ENCODE results near the gene LRRC19. TPM values are rescaled to one million over a fixed set of nuclear protein-coding genes. Genes with fewer than 3 reads are reported as not detected.

LRRC19 gene
- total RNA-seq, 4 donors from 2014 or later, result 6.6 to 102 (median 54.4) TPM

DNA sequence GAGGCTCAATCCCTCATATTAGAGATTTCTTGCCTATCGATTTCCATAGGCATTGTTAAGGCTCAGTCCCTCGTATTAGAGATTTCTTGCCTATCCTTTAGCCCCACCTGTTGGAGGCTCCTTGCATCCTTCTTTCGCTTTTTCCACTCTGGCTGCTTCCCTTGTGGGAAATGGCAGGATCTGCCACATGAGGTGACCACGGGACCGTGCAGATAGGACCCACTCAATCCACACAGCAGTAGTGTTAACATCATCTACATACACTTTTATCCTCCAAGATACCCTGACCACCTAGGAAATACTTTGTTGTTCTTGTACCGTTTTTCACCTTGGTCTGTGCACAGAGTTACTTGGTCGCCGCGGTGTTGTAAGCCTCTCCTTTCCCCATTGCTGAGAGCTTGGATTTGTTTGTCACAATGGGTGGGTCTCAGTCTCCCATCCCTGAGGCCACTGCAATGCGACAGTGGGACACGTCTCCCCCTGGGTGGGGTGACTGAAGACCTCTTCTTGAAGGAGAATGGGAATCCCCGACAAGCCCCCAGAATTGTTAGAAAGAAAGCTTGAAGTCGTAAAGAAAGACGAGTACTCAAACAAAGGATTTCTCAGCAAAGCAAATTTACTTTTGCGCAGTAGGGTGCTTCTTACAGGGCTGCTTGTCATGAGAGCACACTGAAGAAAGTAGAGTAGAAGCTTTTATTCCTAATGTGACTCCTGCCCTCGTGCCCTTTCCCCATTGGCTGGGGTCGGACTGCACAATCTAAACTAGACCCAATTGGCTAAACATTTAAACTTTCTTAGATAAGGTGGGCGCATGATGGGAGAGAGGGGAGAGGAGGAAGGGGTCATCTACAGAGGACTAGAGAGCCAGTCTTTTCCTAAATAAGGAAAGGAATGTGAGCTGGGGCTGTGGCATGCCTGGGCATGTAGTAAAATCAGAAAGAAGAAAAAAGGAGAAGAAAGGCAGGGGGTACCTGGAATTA is 29.5 kb downstream of the LRRC19 start:
- no peaks in the 10 kb centered on the region for H3K4me1 ChIP-seq
- H3K36me3 ChIP-seq, result peaks cover 0 to 4% (median 0%) of the 10 kb centered on the region in 3 donors
- no peaks in the 10 kb centered on the region for H3K27me3 ChIP-seq
- no peak overlapping the region for H3K27ac ChIP-seq
- H3K4me3 ChIP-seq, result no peak overlapping the region
- DNase-seq, result peak in 1 of 3 donors; percentile 60
- no peaks in the 10 kb centered on the region for H3K9me3 ChIP-seq
- TF ChIP-seq, protein P1, sequence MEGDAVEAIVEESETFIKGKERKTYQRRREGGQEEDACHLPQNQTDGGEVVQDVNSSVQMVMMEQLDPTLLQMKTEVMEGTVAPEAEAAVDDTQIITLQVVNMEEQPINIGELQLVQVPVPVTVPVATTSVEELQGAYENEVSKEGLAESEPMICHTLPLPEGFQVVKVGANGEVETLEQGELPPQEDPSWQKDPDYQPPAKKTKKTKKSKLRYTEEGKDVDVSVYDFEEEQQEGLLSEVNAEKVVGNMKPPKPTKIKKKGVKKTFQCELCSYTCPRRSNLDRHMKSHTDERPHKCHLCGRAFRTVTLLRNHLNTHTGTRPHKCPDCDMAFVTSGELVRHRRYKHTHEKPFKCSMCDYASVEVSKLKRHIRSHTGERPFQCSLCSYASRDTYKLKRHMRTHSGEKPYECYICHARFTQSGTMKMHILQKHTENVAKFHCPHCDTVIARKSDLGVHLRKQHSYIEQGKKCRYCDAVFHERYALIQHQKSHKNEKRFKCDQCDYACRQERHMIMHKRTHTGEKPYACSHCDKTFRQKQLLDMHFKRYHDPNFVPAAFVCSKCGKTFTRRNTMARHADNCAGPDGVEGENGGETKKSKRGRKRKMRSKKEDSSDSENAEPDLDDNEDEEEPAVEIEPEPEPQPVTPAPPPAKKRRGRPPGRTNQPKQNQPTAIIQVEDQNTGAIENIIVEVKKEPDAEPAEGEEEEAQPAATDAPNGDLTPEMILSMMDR (IDR thresholded peaks at IDR 0.05), result peak in 4 of 6 experiments; percentile 46 to 72 (median 68)
- no peak for TF ChIP-seq POLR2A (IDR thresholded peaks at IDR 0.05)

DNA sequence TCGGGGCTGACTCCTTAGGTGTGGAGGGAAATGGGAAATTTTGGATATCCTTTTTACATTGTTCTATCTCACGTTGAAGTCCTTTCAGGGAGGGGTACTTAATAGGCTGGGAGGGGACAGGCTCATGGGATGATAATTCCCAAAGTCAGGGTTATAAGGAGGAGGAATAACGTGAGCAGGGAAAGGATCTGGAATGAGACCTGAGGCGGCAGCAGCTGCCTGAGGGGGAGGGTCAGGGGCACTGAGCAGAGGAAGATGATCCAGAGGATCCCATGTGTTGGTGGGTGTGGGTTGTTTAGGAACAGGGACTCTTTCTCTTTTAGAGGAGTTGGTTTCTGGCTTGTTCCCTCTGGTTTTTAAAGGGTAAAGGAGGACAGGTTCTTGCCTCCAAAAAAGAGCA is 30.5 kb downstream of the LRRC19 start:
- H3K9me3 ChIP-seq, result no peaks in the 10 kb centered on the region
- TF ChIP-seq, protein P1 (IDR thresholded peaks at IDR 0.05), result no peak
- no peak for TF ChIP-seq POLR2A (IDR thresholded peaks at IDR 0.05)
- H3K4me1 ChIP-seq, result no peaks in the 10 kb centered on the region
- no peaks in the 10 kb centered on the region for H3K36me3 ChIP-seq
- H3K4me3 ChIP-seq, result no peak overlapping the region
- H3K27ac ChIP-seq, result no peak overlapping the region
- DNase-seq, result no peak
- no peaks in the 10 kb centered on the region for H3K27me3 ChIP-seq

DNA sequence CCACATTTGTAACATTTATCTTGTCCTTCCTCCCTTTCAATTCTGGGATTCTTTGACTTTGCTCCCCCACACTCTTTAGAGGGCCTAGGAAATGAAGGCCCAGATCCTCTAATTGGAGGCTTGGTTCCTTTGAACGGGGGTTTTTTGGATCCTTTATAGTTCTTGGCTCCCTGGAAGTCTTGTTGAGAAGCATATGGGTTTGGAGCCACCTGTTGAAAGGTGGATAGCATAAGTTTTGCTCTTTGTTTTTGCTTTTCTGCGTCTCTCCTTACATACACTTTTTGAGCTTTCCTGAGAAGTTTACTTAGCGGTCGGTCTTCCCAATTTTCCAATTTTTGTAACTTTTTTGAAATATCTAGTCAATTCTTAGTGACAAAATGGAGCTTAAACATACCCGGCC is 31.5 kb downstream of the LRRC19 start:
- Histone ChIP-seq H3K4me3 (no peak overlapping the region), H3K9me3 (no peaks in the 10 kb centered on the region), H3K27me3 (no peaks in the 10 kb centered on the region), H3K27ac (no peak overlapping the region), H3K4me1 (no peaks in the 10 kb centered on the region), H3K36me3 (no peaks in the 10 kb centered on the region)
- no peak for DNase-seq
- TF ChIP-seq POLR2A (IDR thresholded peaks at IDR 0.05), result no peak
- TF ChIP-seq, protein P1 (IDR thresholded peaks at IDR 0.05), result no peak

DNA sequence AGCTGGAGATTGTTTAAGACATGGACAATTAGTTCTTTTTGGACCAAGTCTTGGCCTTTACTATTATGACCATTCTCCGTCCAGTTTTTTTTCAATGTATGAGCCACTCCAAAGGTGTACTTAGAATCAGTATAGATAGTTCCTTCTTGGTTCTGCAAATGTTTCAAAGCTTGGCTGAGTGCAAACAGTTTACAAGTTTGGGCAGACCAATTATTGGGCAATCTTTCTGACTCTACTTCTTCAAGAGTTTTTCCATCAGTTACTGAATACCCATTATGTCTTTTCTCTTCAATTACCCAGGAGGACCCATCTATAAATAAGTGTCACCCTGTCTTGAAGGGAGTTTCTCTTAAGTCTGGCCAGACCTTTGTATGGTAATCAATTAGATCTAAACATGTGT is 33.8 kb downstream of the LRRC19 start:
- Histone ChIP-seq H3K27me3 (no peaks in the 10 kb centered on the region), H3K4me1 (no peaks in the 10 kb centered on the region), H3K4me3 (no peak overlapping the region), H3K36me3 (no peaks in the 10 kb centered on the region), H3K9me3 (no peaks in the 10 kb centered on the region), H3K27ac (no peak overlapping the region)
- TF ChIP-seq, protein P1 (IDR thresholded peaks at IDR 0.05), result no peak
- TF ChIP-seq POLR2A (IDR thresholded peaks at IDR 0.05), result no peak
- DNase-seq, result no peak

DNA sequence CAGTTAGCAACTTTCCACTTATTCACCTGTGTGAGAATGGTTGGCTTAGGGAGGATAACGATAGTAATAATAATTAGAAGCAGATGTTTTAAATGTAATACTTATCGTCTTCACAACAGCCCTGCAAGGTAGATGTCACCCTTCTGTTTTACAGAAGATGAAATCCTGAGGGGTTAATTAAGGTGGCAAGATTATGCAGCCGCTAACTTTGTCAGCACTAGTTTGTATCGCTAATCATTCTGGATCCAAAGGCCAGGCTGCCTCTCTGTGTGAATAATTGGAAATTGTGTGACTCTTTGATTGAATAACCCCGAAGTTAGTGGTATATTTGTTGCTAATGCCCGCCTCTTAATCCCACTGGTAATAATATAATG is 48.6 kb downstream of the LRRC19 start:
- DNase-seq, result no peak
- H3K36me3 ChIP-seq, result no peaks in the 10 kb centered on the region
- no peaks in the 10 kb centered on the region for H3K27me3 ChIP-seq
- peaks cover 0 to 5% (median 0%) of the 10 kb centered on the region in 4 donors for H3K4me1 ChIP-seq
- TF ChIP-seq, protein P1 (IDR thresholded peaks at IDR 0.05), result no peak
- no peak for TF ChIP-seq POLR2A (IDR thresholded peaks at IDR 0.05)
- peak overlapping the region; percentile 50 to 71 (median 60) for H3K4me3 ChIP-seq
- no peaks in the 10 kb centered on the region for H3K9me3 ChIP-seq
- peak overlapping the region; percentile 75 to 87 (median 78) for H3K27ac ChIP-seq
